ENCODE measurements around the gene CDH5.

Gene CDH5

DNA sequence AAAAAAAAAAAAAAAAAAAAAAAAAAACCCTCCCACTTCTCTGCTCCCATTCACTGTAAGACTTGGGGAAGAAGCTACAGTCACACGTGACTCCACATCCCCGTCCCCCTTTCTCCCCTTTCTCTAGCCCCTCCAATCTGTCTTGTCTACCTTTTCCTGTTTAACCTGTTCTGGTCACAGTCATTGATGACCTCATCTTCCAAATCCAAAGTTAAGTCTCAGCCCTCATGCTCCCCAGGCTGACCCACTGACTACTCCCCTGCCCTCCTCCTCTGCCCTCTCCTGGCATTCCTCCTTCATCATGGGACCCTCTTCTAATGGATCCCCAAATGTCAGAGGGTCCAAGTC, 1.6 kb upstream of the CDH5 start:
- ChIA-PET POLR2A (ENCODE audit: low non-redundant PET) (no interaction called here), CTCF (no interaction called here)
- peak; percentile 33 for DNase-seq (ENCODE audit: low spot score)
- TF ChIP-seq, protein P1, sequence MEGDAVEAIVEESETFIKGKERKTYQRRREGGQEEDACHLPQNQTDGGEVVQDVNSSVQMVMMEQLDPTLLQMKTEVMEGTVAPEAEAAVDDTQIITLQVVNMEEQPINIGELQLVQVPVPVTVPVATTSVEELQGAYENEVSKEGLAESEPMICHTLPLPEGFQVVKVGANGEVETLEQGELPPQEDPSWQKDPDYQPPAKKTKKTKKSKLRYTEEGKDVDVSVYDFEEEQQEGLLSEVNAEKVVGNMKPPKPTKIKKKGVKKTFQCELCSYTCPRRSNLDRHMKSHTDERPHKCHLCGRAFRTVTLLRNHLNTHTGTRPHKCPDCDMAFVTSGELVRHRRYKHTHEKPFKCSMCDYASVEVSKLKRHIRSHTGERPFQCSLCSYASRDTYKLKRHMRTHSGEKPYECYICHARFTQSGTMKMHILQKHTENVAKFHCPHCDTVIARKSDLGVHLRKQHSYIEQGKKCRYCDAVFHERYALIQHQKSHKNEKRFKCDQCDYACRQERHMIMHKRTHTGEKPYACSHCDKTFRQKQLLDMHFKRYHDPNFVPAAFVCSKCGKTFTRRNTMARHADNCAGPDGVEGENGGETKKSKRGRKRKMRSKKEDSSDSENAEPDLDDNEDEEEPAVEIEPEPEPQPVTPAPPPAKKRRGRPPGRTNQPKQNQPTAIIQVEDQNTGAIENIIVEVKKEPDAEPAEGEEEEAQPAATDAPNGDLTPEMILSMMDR (conservative IDR thresholded peaks at IDR 0.05; ENCODE audit: low read depth): no peak
- H3K27ac ChIP-seq: no peak overlapping the region

DNA sequence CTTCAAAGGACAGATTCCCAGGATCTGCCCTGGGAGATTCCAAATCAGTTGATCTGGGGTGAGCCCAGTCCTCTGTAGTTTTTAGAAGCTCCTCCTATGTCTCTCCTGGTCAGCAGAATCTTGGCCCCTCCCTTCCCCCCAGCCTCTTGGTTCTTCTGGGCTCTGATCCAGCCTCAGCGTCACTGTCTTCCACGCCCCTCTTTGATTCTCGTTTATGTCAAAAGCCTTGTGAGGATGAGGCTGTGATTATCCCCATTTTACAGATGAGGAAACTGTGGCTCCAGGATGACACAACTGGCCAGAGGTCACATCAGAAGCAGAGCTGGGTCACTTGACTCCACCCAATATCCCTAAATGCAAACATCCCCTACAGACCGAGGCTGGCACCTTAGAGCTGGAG, 840 bp upstream of the CDH5 start:
- CTCF ChIA-PET: interaction anchor here (0.7 to 1.3 kb wide), 3 partner anchors 8 to 335 kb away, joined by 3 read pairs; no protein-coding TSS in a partner anchor
- POLR2A ChIA-PET (ENCODE audit: low non-redundant PET): no interaction called here
- TF ChIP-seq, protein P1 (conservative IDR thresholded peaks at IDR 0.05; ENCODE audit: low read depth): no peak
- DNase-seq (ENCODE audit: low spot score): peak; percentile 41
- no peak overlapping the region for H3K27ac ChIP-seq

DNA sequence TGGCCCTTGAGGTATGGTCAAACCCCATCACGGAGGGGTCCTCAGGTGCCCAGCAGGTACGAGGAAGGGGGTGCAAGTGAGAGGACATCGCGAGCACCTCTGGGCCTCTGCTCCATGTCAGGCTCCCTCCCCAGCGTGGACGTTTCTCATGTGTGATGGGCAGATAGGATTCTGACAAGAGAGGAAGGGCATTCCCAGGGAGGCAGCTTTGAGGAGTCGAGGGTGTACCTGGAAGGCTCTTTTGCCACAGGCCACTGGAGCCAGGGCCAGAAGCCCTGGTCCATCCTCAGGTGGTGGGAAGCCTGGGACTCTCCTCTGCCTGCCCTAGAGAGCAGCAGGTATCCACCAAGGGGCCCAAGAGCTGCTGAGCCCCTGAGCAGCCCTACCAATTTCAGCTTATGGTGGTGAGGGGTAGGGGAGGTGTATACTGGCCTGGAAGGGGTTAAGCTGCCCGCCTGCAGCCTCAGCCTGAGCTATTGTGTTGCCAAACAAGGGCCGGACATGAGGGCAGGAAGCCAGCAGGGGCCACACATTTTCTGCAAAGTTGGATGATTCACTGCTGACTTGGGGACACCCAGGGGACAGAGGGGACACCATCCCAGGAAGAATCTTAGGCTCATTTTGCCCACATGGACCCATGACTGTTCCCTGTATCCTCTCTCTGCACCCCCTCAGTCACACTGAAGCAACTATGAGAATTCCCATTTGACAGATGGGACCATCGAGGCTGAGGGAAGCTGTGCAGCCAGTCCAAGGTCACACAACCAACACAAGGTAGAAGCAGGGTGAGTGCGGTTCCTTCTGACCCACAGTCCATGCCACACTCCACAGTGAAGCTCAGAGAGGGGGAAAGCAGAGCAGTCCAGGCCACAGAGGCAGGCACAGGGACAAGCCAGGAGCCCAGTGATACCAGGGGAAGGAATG, 1.7 kb downstream of the CDH5 start:
- CTCF ChIA-PET: interaction anchor here (1.5 kb wide), 1 partner anchor 11 kb away, joined by 5 read pairs; no protein-coding TSS in a partner anchor
- no peak overlapping the region for H3K27ac ChIP-seq
- TF ChIP-seq, protein P1 (conservative IDR thresholded peaks at IDR 0.05; ENCODE audit: low read depth): no peak
- POLR2A ChIA-PET (ENCODE audit: low non-redundant PET): no interaction called here
- no peak for DNase-seq (ENCODE audit: low spot score)

DNA sequence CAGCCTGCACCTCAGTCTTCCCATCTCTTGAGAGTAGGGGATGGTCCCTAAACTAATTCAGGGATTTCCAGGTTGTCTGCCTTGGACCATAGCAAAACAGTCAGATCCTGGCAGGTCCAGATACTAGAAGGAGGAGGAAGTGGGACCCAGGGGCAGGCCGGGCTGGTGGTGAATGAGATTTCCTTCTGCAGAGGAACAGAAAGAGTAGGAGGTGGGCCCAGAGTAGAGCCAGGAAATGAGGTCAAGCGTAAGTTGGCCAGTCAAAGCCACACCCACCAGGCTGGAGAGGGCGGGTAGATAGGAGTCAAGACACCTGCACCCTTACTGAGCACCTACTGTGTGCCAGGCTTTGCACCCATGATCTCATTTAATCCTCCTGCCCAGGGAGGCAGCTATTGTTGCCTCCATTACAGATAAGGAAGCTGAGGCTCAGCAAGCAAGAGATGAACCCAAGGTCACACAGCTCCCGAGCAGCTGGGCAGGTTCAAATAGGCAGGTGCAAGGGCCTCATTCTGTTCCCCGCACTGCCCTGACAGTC, 2.6 kb downstream of the CDH5 start:
- ChIA-PET CTCF (interaction anchor here (1.0 kb wide), 1 partner anchor 12 kb away, joined by 3 read pairs; no protein-coding TSS in a partner anchor), POLR2A (ENCODE audit: low non-redundant PET) (no interaction called here)
- no peak overlapping the region for H3K27ac ChIP-seq
- TF ChIP-seq, protein P1 (conservative IDR thresholded peaks at IDR 0.05; ENCODE audit: low read depth): no peak
- DNase-seq (ENCODE audit: low spot score): no peak

DNA sequence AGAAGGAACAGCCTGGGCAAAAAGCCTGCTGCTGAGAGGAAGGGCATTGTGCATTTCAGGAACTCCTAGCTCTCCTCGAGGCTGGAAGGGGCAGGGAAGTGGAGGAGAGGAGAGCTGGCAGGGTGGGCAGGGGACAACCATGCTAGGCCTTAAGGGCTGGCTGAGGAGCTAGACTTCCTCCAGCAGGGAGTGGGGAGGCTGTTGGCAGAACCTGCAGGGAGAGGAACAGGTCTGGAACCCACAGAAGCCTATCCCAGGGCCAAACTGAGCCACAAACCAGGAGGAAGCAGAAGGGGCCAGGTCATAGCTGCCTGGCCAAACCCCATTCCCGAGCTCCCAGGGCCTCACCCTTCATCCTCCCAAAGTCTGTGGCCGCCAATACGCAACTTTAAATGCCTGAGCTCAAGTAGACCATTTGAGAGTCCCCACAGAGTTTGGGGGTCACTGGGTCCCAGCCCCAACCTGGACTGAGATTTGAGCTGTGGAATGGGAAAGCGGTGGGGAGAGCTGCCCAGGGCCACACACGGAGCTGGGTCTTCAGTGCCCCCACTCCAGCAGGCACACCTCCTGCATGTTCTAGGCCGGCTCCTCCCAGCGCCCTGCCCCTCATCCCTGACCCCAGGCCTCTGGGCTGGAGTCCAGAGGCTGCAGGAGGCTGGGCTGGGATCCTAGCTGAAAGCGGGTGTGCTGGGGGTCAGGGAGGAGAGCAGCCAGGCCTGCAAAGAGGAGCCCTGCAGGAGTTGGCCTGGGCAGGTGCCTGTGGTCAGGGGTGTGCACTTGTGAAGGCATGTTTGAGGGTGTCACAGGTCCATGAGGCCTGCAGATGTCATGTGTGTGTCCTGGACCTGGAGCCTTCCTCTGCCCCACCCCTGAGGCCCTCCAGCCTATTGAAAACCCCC, 4.5 kb downstream of the CDH5 start:
- ChIA-PET POLR2A (ENCODE audit: low non-redundant PET) (no interaction called here), CTCF (interaction anchor here (0.7 to 1.2 kb wide), 2 partner anchors 14 to 114 kb away, joined by 3 to 4 read pairs; no protein-coding TSS in a partner anchor)
- H3K27ac ChIP-seq: peak overlapping the region; percentile 25

More for the DNA sequence above, 4.5 kb downstream of the CDH5 start:
- TF ChIP-seq, protein P1 (conservative IDR thresholded peaks at IDR 0.05; ENCODE audit: low read depth): no peak
- DNase-seq (ENCODE audit: low spot score): no peak
